Karpas-422 (cell line): Measurements from ENCODE around the gene SRGAP1. TPM values are rescaled to one million over a fixed set of nuclear protein-coding genes. Genes with fewer than 3 reads are reported as not detected.

Experiments
- DNase-seq: peaks from one replicate; pipeline ENCODE4 v3.0.0-alpha.2; 2015
- H2AFZ ChIP-seq: fragments of 200-600 bp; sonication (generic); 2 replicates; pipeline ENCODE4 v1.6.1; 2014; ENCODE audit warnings: antibody characterized with exemption, low read length, mixed read lengths
- H3K27ac ChIP-seq: fragments of 200-600 bp; sonication (generic); 2 replicates; pipeline ENCODE4 v1.5.1; 2014; ENCODE audit warnings: mild to moderate bottlenecking, low read length, moderate library complexity
- H3K27me3 ChIP-seq: fragments of 200-600 bp; sonication (generic); 2 replicates; pipeline ENCODE4 v1.6.1; 2014; ENCODE audit warnings: low read length, mixed read lengths
- H3K36me3 ChIP-seq: fragments of 200-600 bp; sonication (generic); 2 replicates; pipeline ENCODE4 v1.6.1; 2014; ENCODE audit warnings: low read length, mixed read lengths; ENCODE audit not compliant: insufficient read depth
- H3K4me1 ChIP-seq: fragments of 200-600 bp; sonication (generic); 2 replicates; pipeline ENCODE4 v1.6.1; 2014; ENCODE audit warnings: mild to moderate bottlenecking, low read length, mixed read lengths
- H3K4me2 ChIP-seq: fragments of 200-600 bp; sonication (generic); 2 replicates; pipeline ENCODE4 v1.6.1; 2014; ENCODE audit warnings: low read length, low read depth, mild to moderate bottlenecking; ENCODE audit not compliant: poor library complexity, severe bottlenecking
- H3K4me3 ChIP-seq: fragments of 200-600 bp; sonication (generic); 2 replicates; pipeline ENCODE4 v1.5.1; 2014; ENCODE audit warnings: mild to moderate bottlenecking, antibody characterized with exemption, low read length, mixed read lengths
- H3K79me2 ChIP-seq: fragments of 200-600 bp; sonication (generic); 2 replicates; pipeline ENCODE4 v1.6.1; 2014; ENCODE audit warnings: mild to moderate bottlenecking, low read length, mixed read lengths
- H3K9ac ChIP-seq: fragments of 200-600 bp; sonication (generic); 2 replicates; pipeline ENCODE4 v1.6.0; 2014; ENCODE audit warnings: low read length
- H3K9me2 ChIP-seq: fragments of 200-600 bp; sonication (generic), shearing (Covaris generic); replicated peaks from 2 replicates; pipeline ENCODE4 v1.6.0; 2014; ENCODE audit warnings: mild to moderate bottlenecking, low read length, moderate library complexity; ENCODE audit not compliant: insufficient read depth
- H3K9me3 ChIP-seq: fragments of 300-700, 200-600 bp; sonication (generic); 2 replicates; pipeline ENCODE4 v1.6.1; 2014; ENCODE audit warnings: low read length, mixed read lengths
- H4K20me1 ChIP-seq: fragments of 200-600 bp; sonication (generic); 2 replicates; pipeline ENCODE4 v1.6.1; 2014; ENCODE audit warnings: mild to moderate bottlenecking, antibody characterized with exemption, low read length, low read depth; ENCODE audit not compliant: insufficient read depth
- total RNA-seq: library from RNA; depleted of rRNA; stranded (reverse); fragments of >200 nt; shearing (Covaris generic); gene quantifications from 2 replicates; pipeline ENCODE4 v1.2.3, GENCODE V29; 2014; ENCODE audit warnings: low replicate concordance

The SRGAP1 gene
- total RNA-seq, 1 experiment from 2014 or later = not detected

DNA sequence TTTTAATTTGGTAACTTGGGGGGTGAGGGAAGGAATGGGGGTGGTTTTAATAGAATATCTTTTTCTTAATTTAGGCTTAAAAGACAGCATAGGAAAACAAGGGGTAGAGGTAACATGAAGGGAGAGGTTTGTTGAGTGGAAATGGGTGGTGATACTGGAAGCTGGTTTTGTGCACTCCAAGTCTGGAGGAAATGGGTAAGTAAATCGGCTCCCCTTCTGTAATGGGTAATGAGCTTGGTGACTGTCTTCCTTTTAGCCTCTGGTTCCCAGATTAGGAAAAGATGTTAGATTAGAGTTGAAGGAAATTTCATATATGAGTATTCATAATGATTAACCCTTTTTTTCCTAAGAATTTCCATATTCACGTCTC, 122.1 kb downstream of the SRGAP1 start:
- Histone ChIP-seq H3K4me2 (no peak overlapping the region), H3K9me3 (no peaks in the 10 kb centered on the region), H2AFZ (no peak overlapping the region), H4K20me1 (no peaks in the 10 kb centered on the region), H3K4me1 (no peaks in the 10 kb centered on the region), H3K9me2 (no peaks in the 10 kb centered on the region), H3K79me2 (no peaks in the 10 kb centered on the region), H3K27me3 (no peaks in the 10 kb centered on the region), H3K4me3 (no peak overlapping the region), H3K36me3 (no peaks in the 10 kb centered on the region), H3K27ac (no peak overlapping the region), H3K9ac (no peak overlapping the region)
- no peak for DNase-seq

DNA sequence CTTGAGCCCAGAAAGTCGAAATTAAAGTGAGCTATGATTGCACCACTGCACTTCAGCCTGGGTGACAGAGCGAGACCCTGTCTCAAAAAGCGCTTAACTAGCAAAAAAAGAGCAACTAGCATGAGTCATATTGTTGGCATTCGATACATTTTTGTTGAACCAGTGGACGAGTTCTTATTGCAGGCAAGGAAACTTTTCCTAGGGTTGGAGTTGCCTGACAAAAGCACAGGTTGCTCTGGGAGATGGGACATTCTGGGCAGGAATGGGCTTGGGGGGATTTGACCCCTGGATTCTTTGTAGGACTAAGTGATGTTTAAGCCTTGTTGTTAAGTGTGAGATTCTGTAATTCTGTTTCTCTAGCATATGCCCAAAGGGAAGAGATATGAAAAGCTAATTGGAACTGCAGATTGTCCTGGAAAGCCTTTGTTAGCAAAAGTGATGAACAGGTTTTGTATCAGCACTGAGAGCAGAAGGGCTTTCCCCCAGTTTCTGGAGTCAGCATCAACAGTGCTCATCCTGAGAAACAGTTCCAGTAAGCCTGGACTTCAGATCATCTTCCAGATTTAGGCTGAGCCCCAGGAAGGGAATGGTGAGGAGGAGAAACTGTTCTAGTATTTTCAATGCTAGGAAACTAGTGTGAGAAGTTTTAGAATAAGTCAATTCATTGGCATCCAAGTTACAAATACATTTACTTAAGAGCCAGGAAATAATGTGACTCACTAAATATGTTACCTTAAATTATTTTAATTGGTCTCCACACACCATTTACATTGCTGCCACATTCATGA, 123.1 kb downstream of the SRGAP1 start:
- H3K9me3 ChIP-seq = no peaks in the 10 kb centered on the region
- no peak overlapping the region for H3K4me3 ChIP-seq
- no peaks in the 10 kb centered on the region for H3K36me3 ChIP-seq
- no peak overlapping the region for H2AFZ ChIP-seq
- no peak overlapping the region for H3K27ac ChIP-seq
- H3K9ac ChIP-seq = no peak overlapping the region
- no peaks in the 10 kb centered on the region for H3K79me2 ChIP-seq
- H3K4me2 ChIP-seq = no peak overlapping the region
- H3K9me2 ChIP-seq = no peaks in the 10 kb centered on the region
- no peaks in the 10 kb centered on the region for H4K20me1 ChIP-seq
- DNase-seq = no peak
- no peaks in the 10 kb centered on the region for H3K4me1 ChIP-seq
- no peaks in the 10 kb centered on the region for H3K27me3 ChIP-seq

DNA sequence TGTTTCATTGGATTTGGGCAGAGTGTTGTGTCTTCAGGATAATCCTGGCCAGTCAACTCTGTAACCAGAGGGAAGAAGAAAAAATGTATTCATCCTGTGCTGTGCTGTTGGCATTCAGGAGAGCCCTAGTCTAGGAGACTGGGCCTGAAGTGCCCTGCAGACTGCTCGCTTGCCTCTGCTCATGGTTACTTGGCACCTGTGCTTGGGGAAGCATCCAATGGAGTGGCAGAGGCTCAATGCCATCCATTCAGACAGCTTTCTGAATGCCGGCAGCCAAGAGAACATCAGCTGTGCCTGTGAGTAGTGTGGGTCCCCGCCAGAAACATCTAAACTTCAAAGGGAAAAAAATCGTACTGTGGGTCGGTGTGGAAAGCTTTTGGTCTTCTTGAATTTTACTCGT, 124.2 kb downstream of the SRGAP1 start:
- Histone ChIP-seq H3K4me1 (no peaks in the 10 kb centered on the region), H3K36me3 (no peaks in the 10 kb centered on the region), H2AFZ (no peak overlapping the region), H3K4me2 (no peak overlapping the region), H4K20me1 (no peaks in the 10 kb centered on the region), H3K9ac (no peak overlapping the region), H3K27me3 (no peaks in the 10 kb centered on the region), H3K4me3 (no peak overlapping the region), H3K9me3 (no peaks in the 10 kb centered on the region), H3K9me2 (no peaks in the 10 kb centered on the region), H3K79me2 (no peaks in the 10 kb centered on the region), H3K27ac (no peak overlapping the region)
- no peak for DNase-seq

DNA sequence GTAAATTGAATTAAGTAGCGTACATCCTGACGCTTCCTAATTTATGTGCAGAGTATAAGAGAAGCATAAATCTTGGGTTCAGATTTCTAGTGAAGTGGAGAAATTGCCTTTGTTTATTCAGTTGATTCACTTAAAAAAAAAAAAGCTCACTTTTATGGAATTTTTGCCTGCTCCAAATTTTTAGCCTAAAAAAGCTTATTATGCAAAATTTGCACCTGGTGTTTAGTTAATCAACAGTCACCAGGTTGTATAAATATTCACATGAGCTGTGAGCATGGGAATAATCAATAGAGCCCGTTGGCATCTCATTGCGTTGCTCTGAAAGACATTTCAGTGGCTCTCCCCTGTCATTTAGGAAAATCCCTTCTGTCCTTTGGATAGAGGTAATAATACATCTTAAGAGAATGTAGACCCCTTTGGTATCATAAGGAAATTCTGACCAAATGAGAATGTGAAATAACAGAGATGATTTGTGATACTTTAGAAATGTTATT, 132.4 kb downstream of the SRGAP1 start:
- H2AFZ ChIP-seq = no peak overlapping the region
- H3K36me3 ChIP-seq = no peaks in the 10 kb centered on the region
- no peak for DNase-seq
- no peak overlapping the region for H3K4me3 ChIP-seq
- no peak overlapping the region for H3K4me2 ChIP-seq
- H3K9me3 ChIP-seq = no peaks in the 10 kb centered on the region
- no peak overlapping the region for H3K27ac ChIP-seq
- H3K79me2 ChIP-seq = no peaks in the 10 kb centered on the region
- no peaks in the 10 kb centered on the region for H4K20me1 ChIP-seq
- H3K9ac ChIP-seq = no peak overlapping the region
- no peaks in the 10 kb centered on the region for H3K9me2 ChIP-seq
- H3K4me1 ChIP-seq = no peaks in the 10 kb centered on the region
- H3K27me3 ChIP-seq = no peaks in the 10 kb centered on the region

DNA sequence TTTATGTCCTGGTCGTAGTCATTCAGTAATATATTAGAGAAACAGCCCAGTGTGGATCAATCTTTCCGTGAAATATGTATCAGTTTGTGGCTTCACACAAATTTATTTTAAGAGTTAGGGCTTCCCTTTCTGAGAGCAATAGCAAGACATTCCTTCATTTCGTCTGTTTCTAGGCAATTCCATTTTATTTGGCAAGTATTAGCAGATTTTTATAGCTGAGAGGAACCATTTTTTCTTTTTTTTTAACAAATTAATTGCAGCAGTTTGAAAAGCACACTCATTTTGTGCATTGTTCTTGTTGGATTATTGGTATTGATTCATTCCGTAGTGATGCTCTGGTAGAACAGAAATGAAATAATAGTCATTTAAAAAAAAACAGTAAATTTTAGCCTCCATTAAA, 132.9 kb downstream of the SRGAP1 start:
- Histone ChIP-seq H4K20me1 (no peaks in the 10 kb centered on the region), H3K9me2 (no peaks in the 10 kb centered on the region), H3K4me2 (no peak overlapping the region), H3K27me3 (no peaks in the 10 kb centered on the region), H3K79me2 (no peaks in the 10 kb centered on the region), H3K36me3 (no peaks in the 10 kb centered on the region), H3K9me3 (no peaks in the 10 kb centered on the region), H3K4me3 (no peak overlapping the region), H3K27ac (no peak overlapping the region), H3K4me1 (no peaks in the 10 kb centered on the region), H3K9ac (no peak overlapping the region), H2AFZ (no peak overlapping the region)
- DNase-seq = no peak

DNA sequence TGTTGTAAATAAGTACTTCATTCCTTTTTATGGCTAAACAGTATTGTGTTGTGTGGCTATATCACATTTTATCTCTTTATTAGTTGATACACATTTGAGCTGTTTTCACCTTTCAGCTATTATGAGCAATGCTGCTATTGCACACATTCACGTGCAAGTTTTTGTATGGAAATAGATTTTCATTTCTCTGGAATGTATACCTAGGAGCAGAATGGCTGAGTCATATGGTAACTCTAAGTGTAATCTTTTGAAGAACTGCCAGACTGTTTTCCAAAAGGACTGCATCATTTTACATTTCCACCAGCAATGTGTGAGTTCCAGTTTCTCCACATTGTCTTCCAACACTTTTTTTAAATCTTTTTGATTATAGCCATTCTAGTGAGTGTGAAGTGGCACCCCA, 134.0 kb downstream of the SRGAP1 start:
- no peak overlapping the region for H3K4me2 ChIP-seq
- H3K79me2 ChIP-seq = no peaks in the 10 kb centered on the region

DNA sequence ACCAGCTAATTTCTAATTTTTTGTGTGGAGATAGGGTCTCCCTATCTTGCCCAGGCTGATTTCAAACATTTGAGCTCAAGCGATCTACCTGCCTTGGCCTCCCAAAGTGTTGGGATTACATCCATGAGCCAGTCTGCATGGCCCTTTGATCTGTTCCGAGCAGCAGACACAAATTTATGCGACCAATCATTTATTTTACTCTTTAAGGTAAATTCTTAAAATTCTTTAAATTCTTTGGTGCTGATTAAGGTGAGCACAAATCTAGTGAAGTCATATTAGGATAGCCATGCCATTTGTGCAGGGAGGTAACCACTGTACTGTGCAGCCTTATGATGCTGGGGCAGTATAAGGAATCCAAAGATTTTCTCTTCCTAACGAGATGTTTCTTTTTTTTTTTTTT, 135.7 kb downstream of the SRGAP1 start:
- Histone ChIP-seq H3K4me3 (no peak overlapping the region), H2AFZ (no peak overlapping the region), H3K79me2 (no peaks in the 10 kb centered on the region), H3K4me2 (no peak overlapping the region), H3K36me3 (no peaks in the 10 kb centered on the region), H3K27ac (no peak overlapping the region), H3K9me3 (no peaks in the 10 kb centered on the region), H3K9me2 (no peaks in the 10 kb centered on the region), H4K20me1 (no peaks in the 10 kb centered on the region), H3K9ac (no peak overlapping the region), H3K27me3 (no peaks in the 10 kb centered on the region), H3K4me1 (no peaks in the 10 kb centered on the region)
- DNase-seq = no peak

More for the DNA sequence above, 134.0 kb downstream of the SRGAP1 start:
- no peak for DNase-seq
- no peaks in the 10 kb centered on the region for H3K9me3 ChIP-seq
- no peak overlapping the region for H3K9ac ChIP-seq
- H3K27me3 ChIP-seq = no peaks in the 10 kb centered on the region
- no peak overlapping the region for H3K4me3 ChIP-seq
- H4K20me1 ChIP-seq = no peaks in the 10 kb centered on the region
- no peaks in the 10 kb centered on the region for H3K36me3 ChIP-seq
- H3K27ac ChIP-seq = no peak overlapping the region
- no peaks in the 10 kb centered on the region for H3K9me2 ChIP-seq
- no peak overlapping the region for H2AFZ ChIP-seq
- no peaks in the 10 kb centered on the region for H3K4me1 ChIP-seq

DNA sequence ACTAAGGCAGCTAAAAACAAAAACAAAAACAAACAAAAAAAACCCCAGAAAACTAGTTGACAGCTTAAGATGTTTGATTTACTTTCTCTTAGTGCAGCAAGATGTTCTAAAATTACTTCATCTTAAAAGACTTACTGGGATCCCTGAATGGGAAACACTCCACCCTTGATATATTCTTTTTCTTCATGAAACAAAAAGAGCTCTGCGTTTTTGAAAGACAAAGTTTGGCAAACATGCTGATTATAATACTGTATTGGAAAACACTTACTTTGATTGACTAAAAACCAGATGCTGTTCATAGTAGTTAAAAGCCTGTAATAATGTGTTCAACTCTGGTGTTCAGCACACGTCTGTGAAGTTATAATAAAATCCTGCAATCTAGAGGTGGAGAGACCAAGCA, 136.8 kb downstream of the SRGAP1 start:
- H3K36me3 ChIP-seq = no peaks in the 10 kb centered on the region
- H3K27ac ChIP-seq = no peak overlapping the region
- no peaks in the 10 kb centered on the region for H3K79me2 ChIP-seq
- no peaks in the 10 kb centered on the region for H4K20me1 ChIP-seq
- H3K27me3 ChIP-seq = no peaks in the 10 kb centered on the region
- no peaks in the 10 kb centered on the region for H3K9me3 ChIP-seq
- H3K9me2 ChIP-seq = no peaks in the 10 kb centered on the region
- no peak overlapping the region for H3K4me2 ChIP-seq
- no peak overlapping the region for H2AFZ ChIP-seq
- H3K4me3 ChIP-seq = no peak overlapping the region
- H3K9ac ChIP-seq = no peak overlapping the region
- H3K4me1 ChIP-seq = no peaks in the 10 kb centered on the region
- no peak for DNase-seq
